GM12864 (cell line): ENCODE results near the gene ELOVL7.
"Not testable (repeated sequence)": the region's sequence is repeated elsewhere in the genome, so short reads cannot be mapped to it uniquely, and the experiment has no call there.

Experiments used
- DNase-seq: peaks from one replicate; pipeline ENCODE4 v3.0.0-alpha.2; 2011; ENCODE audit warnings: low read depth
- H3K4me3 ChIP-seq: 2 replicates; pipeline ENCODE4 v1.5.1; 2011; ENCODE audit warnings: mild to moderate bottlenecking, low read depth, low read length, control low read depth
- TF ChIP-seq, protein P1 (sequence below): IDR thresholded peaks from 2 replicates; pipeline ENCODE4 v1.5.1; 2011; ENCODE audit warnings: low read depth, mild to moderate bottlenecking, moderate library complexity, low read length, control low read depth, inconsistent platforms; ENCODE audit errors: missing control alignments

Gene ELOVL7

GRCh38 chr5:60821488-60822284 is 22.4 kb downstream of the ELOVL7 start:
- DNase-seq, result no peak
- TF ChIP-seq, protein P1, sequence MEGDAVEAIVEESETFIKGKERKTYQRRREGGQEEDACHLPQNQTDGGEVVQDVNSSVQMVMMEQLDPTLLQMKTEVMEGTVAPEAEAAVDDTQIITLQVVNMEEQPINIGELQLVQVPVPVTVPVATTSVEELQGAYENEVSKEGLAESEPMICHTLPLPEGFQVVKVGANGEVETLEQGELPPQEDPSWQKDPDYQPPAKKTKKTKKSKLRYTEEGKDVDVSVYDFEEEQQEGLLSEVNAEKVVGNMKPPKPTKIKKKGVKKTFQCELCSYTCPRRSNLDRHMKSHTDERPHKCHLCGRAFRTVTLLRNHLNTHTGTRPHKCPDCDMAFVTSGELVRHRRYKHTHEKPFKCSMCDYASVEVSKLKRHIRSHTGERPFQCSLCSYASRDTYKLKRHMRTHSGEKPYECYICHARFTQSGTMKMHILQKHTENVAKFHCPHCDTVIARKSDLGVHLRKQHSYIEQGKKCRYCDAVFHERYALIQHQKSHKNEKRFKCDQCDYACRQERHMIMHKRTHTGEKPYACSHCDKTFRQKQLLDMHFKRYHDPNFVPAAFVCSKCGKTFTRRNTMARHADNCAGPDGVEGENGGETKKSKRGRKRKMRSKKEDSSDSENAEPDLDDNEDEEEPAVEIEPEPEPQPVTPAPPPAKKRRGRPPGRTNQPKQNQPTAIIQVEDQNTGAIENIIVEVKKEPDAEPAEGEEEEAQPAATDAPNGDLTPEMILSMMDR, result no peak
- H3K4me3 ChIP-seq, result no peak overlapping the region

GRCh38 chr5:60820593-60821487 is 23.2 kb downstream of the ELOVL7 start:
- no peak for DNase-seq
- TF ChIP-seq, protein P1, result no peak
- no peak overlapping the region for H3K4me3 ChIP-seq

- not testable (repeated sequence) for DNase-seq, H3K4me3 ChIP-seq
These were observed 27.9 kb downstream of the ELOVL7 start for GRCh38 chr5:60816138-60816537.

GRCh38 chr5:60814498-60814897 is 29.6 kb downstream of the ELOVL7 start:
- H3K4me3 ChIP-seq, result no peak overlapping the region
- DNase-seq, result no peak
- TF ChIP-seq, protein P1, result no peak

DNA sequence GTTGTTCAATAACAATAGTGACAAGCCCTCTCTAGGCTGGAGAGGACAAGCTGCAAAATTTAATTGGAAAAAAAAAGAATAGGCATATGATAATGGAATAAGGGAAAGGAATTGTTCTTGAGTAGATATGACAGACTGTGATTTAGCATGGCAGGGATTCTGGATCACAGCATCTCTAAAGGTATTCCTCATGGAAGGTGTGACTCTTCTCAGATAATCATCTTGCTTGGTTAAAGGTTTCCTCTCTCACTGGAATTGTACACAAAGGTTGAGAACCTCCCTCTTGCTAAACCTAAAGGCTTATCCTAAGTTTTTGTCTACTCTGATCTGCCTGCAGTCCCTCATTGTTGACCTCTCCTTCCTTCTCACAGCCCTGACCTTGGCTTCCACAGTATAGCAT is 31.6 kb downstream of the ELOVL7 start:
- DNase-seq, result no peak
- no peak overlapping the region for H3K4me3 ChIP-seq
- TF ChIP-seq, protein P1, result no peak

GRCh38 chr5:60811105-60811504 is 33.0 kb downstream of the ELOVL7 start:
- TF ChIP-seq, protein P1, result no peak
- H3K4me3 ChIP-seq, result no peak overlapping the region
- no peak for DNase-seq

GRCh38 chr5:60810438-60811085 is 33.5 kb downstream of the ELOVL7 start:
- no peak overlapping the region for H3K4me3 ChIP-seq
- no peak for DNase-seq
- TF ChIP-seq, protein P1, result no peak
